Naive B cell (primary cell): ENCODE measurements around the gene GKN1. TPM values are rescaled to one million over a fixed set of nuclear protein-coding genes. Genes with fewer than 3 reads are reported as not detected.

Source experiments
- ATAC-seq, 2 donors: fragments of 150-1000 bp; cut with Tn5 transposase; 2 replicates each; pipeline ENCODE4 v1.10.0; 2021; ENCODE audit warnings: low read depth in 2 of 2, mild to moderate bottlenecking in 2 of 2, moderate library complexity in 2 of 2
- DNase-seq: peaks from one replicate; pipeline ENCODE4 v3.0.0; 2022
- H3K27ac Mint-ChIP-seq, 6 donors: one replicate each; pipeline ENCODE4 v1.8.0; 2020 to 2022; ENCODE audit warnings: mild to moderate bottlenecking in 6 of 6, mixed read lengths in 6 of 6, moderate library complexity in 5 of 6, inconsistent platforms in 2 of 6
- H3K27me3 Mint-ChIP-seq, 3 donors: one replicate each; pipeline ENCODE4 v1.8.0; 2021 to 2022; ENCODE audit warnings: mixed read lengths in 3 of 3, mild to moderate bottlenecking in 1 of 3
- H3K36me3 Mint-ChIP-seq, 2 donors: one replicate each; pipeline ENCODE4 v1.8.0; 2020 to 2022; ENCODE audit warnings: mixed read lengths in 2 of 2, inconsistent platforms in 1 of 2, mild to moderate bottlenecking in 1 of 2
- H3K4me1 Mint-ChIP-seq, 3 donors: one replicate each; pipeline ENCODE4 v1.8.0; 2020 to 2022; ENCODE audit warnings: mixed read lengths in 3 of 3, inconsistent platforms in 1 of 3, mild to moderate bottlenecking in 1 of 3, moderate library complexity in 1 of 3
- H3K4me3 Mint-ChIP-seq, 8 donors: one replicate each; pipeline ENCODE4 v1.8.0; 2020 to 2022; ENCODE audit warnings: mild to moderate bottlenecking in 8 of 8, mixed read lengths in 8 of 8, moderate library complexity in 8 of 8, inconsistent platforms in 2 of 8
- H3K9me3 Mint-ChIP-seq, 7 donors: one replicate each; pipeline ENCODE4 v1.8.0; 2020 to 2022; ENCODE audit warnings: mixed read lengths in 7 of 7, mild to moderate bottlenecking in 5 of 7, inconsistent platforms in 2 of 7, moderate library complexity in 1 of 7
- polyA plus RNA-seq, 6 donors: library from polyadenylated mRNA; unstranded; fragments of 300-500 nt; fragmentation: Illumina TruSeq; gene quantifications; one replicate each; pipeline ENCODE4 v1.2.3, GENCODE V29; 2021; ENCODE audit warnings: low read depth in 6 of 6

Gene GKN1
- polyA plus RNA-seq, 6 donors from 2014 or later = not detected

- peaks cover 4 to 9% of the 10 kb centered on the region in 2 donors for H3K36me3 Mint-ChIP-seq
- no peak overlapping the region for H3K4me3 Mint-ChIP-seq
- peaks cover 50 to 70% (median 66%) of the 10 kb centered on the region in 3 donors for H3K27me3 Mint-ChIP-seq
- no peaks in the 10 kb centered on the region for H3K9me3 Mint-ChIP-seq
- no peak for DNase-seq
- no peak for ATAC-seq
- H3K4me1 Mint-ChIP-seq = peaks cover 9 to 18% (median 16%) of the 10 kb centered on the region in 3 donors
- no peak overlapping the region for H3K27ac Mint-ChIP-seq
These were observed 42.6 kb downstream of the GKN1 start for GRCh38 chr2:69017080-69017479.

GRCh38 chr2:69017835-69018234 lies 43.4 kb downstream of the GKN1 start:
- peaks cover 5 to 12% (median 11%) of the 10 kb centered on the region in 3 donors for H3K4me1 Mint-ChIP-seq

GRCh38 chr2:69018678-69019095 lies 44.3 kb downstream of the GKN1 start:
- Mint-ChIP-seq H3K4me3 (no peak overlapping the region), H3K36me3 (no peaks in the 10 kb centered on the region)

More at GRCh38 chr2:69017835-69018234, 43.4 kb downstream of the GKN1 start:
- Mint-ChIP-seq H3K36me3 (peaks cover under 1 to 3% of the 10 kb centered on the region in 2 donors), H3K27me3 (peaks cover 42 to 63% (median 58%) of the 10 kb centered on the region in 3 donors), H3K9me3 (no peaks in the 10 kb centered on the region), H3K27ac (no peak overlapping the region), H3K4me3 (no peak overlapping the region)
- ATAC-seq (no peak), DNase-seq (no peak)

GRCh38 chr2:69020496-69021426 lies 46.3 kb downstream of the GKN1 start:
- H3K4me3 Mint-ChIP-seq = no peak overlapping the region
- H3K4me1 Mint-ChIP-seq = no peaks in the 10 kb centered on the region
- ATAC-seq = no peak
- H3K27ac Mint-ChIP-seq = no peak overlapping the region
- no peak for DNase-seq
- no peaks in the 10 kb centered on the region for H3K9me3 Mint-ChIP-seq
- H3K27me3 Mint-ChIP-seq = peaks cover 31 to 44% (median 40%) of the 10 kb centered on the region in 3 donors
- no peaks in the 10 kb centered on the region for H3K36me3 Mint-ChIP-seq

More at GRCh38 chr2:69018678-69019095, 44.3 kb downstream of the GKN1 start:
- no peak for DNase-seq
- Mint-ChIP-seq H3K4me1 (peaks cover 0 to 7% (median 7%) of the 10 kb centered on the region in 3 donors), H3K9me3 (no peaks in the 10 kb centered on the region), H3K27me3 (peaks cover 41 to 54% (median 51%) of the 10 kb centered on the region in 3 donors), H3K27ac (no peak overlapping the region)
- no peak for ATAC-seq

GRCh38 chr2:69021727-69022126 lies 47.3 kb downstream of the GKN1 start:
- no peaks in the 10 kb centered on the region for H3K9me3 Mint-ChIP-seq
- H3K4me3 Mint-ChIP-seq = no peak overlapping the region
- no peak for DNase-seq
- peaks cover 40 to 49% (median 44%) of the 10 kb centered on the region in 3 donors for H3K27me3 Mint-ChIP-seq
- no peaks in the 10 kb centered on the region for H3K4me1 Mint-ChIP-seq
- no peak overlapping the region for H3K27ac Mint-ChIP-seq
- no peaks in the 10 kb centered on the region for H3K36me3 Mint-ChIP-seq
- ATAC-seq = no peak

GRCh38 chr2:69022548-69022947 lies 48.1 kb downstream of the GKN1 start:
- Mint-ChIP-seq H3K36me3 (no peaks in the 10 kb centered on the region), H3K27me3 (peaks cover 36 to 46% (median 44%) of the 10 kb centered on the region in 3 donors), H3K4me1 (no peaks in the 10 kb centered on the region)

GRCh38 chr2:69023236-69023635 lies 48.8 kb downstream of the GKN1 start:
- no peak overlapping the region for H3K4me3 Mint-ChIP-seq

More at GRCh38 chr2:69022548-69022947, 48.1 kb downstream of the GKN1 start:
- no peak for ATAC-seq
- no peak for DNase-seq
- Mint-ChIP-seq H3K9me3 (peaks cover 0 to 7% (median 2%) of the 10 kb centered on the region in 7 donors), H3K27ac (no peak overlapping the region), H3K4me3 (no peak overlapping the region)

GRCh38 chr2:69026026-69026425 lies 51.6 kb downstream of the GKN1 start:
- no peaks in the 10 kb centered on the region for H3K36me3 Mint-ChIP-seq

More at GRCh38 chr2:69023236-69023635, 48.8 kb downstream of the GKN1 start:
- DNase-seq (no peak), ATAC-seq (no peak)
- Mint-ChIP-seq H3K4me1 (no peaks in the 10 kb centered on the region), H3K27me3 (peaks cover 29 to 40% (median 39%) of the 10 kb centered on the region in 3 donors), H3K27ac (no peak overlapping the region), H3K9me3 (peaks cover 0 to 14% (median 3%) of the 10 kb centered on the region in 7 donors), H3K36me3 (no peaks in the 10 kb centered on the region)

GRCh38 chr2:69026691-69027459 lies 52.4 kb downstream of the GKN1 start:
- ATAC-seq (no peak), DNase-seq (no peak)
- no peak overlapping the region for H3K4me3 Mint-ChIP-seq
- H3K4me1 Mint-ChIP-seq = no peaks in the 10 kb centered on the region
- H3K36me3 Mint-ChIP-seq = no peaks in the 10 kb centered on the region
- H3K27ac Mint-ChIP-seq = no peak overlapping the region
- peaks cover 0 to 14% (median 3%) of the 10 kb centered on the region in 7 donors for H3K9me3 Mint-ChIP-seq
- H3K27me3 Mint-ChIP-seq = peaks cover 18 to 26% (median 19%) of the 10 kb centered on the region in 3 donors

More at GRCh38 chr2:69026026-69026425, 51.6 kb downstream of the GKN1 start:
- DNase-seq (no peak), ATAC-seq (no peak)
- peaks cover 19 to 28% (median 20%) of the 10 kb centered on the region in 3 donors for H3K27me3 Mint-ChIP-seq
- no peaks in the 10 kb centered on the region for H3K4me1 Mint-ChIP-seq
- no peak overlapping the region for H3K27ac Mint-ChIP-seq
- H3K9me3 Mint-ChIP-seq = peaks cover 0 to 14% (median 3%) of the 10 kb centered on the region in 7 donors
- H3K4me3 Mint-ChIP-seq = no peak overlapping the region

Other genes starting within 250 kb of the GKN1 start
- 100 to 1,000 TPM in 4 of 6 donors, 10 to 100 TPM in 2; 45.1 to 164 (median 107) TPM for gene ARHGAP25, start 239.8 kb upstream of the GKN1 start, polyA plus RNA-seq
- not detected for gene BMP10, start 103.2 kb upstream of the GKN1 start, polyA plus RNA-seq
- gene GKN2, start 21.7 kb upstream of the GKN1 start, polyA plus RNA-seq = not detected
- gene ANTXR1, start 38.5 kb downstream of the GKN1 start, polyA plus RNA-seq = not detected